Activated CD4-positive, CD25-positive, alpha-beta regulatory T cell (primary cell): ENCODE results near the gene GALNT10.

Experiments
- DNase-seq, 4 experiments: peaks; one replicate each; lab custom pipeline; 2025; lab: John Stamatoyannopoulos, UW

GALNT10 gene

DNA sequence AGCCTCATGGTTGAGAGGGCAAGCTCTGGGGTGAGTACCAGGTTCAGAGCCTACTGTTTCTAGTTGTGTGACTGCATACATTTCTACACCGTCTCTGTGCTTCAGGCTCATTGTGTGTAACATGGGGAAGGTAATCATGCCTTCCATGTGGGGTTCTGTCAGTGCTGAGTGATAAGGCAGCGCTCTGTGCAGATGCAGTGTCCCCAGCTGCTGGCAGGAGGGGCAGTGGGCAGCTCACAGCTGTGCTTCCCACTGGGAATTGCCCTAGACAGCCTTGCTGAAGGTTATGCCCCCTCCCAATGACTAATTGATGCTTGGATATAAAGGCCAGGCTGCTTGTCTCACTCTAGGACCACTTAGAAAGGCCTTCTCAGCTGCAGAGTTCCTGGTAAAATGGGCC, 133.5 kb downstream of the GALNT10 start:
- DNase-seq: no peak

DNA sequence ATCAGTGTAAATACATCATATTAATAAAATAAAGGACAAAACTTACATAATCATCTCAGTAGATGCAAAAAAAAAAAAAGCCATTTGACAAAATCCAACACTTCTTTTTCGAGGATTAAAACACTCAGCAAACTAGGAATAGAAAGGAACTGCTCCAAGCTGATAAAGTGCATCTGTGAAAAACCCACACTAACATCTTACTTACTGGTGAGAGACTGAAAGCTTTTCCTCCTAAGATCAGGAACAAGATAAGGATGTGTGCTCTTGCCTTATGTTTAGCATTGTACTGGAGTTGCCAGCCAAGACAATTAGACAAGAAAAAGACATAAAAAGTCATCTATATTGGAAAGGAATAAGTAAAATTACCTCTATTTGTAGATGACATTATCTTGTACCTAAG, 135.0 kb downstream of the GALNT10 start:
- no peak for DNase-seq

DNA sequence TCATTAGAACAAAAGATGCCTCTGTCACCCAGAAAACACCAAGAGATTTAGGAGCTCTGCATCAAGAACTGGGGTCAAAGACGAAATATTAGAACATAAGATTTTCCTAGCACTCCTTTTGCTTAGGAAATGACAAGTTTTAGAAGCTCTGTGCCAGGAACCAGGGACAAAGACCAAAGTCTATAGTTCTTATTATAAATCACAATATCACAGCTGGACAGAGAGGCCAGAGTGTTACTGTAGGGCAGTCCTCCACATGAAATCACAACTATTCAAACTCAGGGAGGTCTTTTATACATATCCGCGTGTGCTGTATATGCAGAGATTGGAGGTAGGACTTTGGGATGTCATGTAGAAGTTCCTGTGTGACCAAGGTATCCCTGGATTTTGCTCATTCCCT, 138.5 kb downstream of the GALNT10 start:
- no peak for DNase-seq

DNA sequence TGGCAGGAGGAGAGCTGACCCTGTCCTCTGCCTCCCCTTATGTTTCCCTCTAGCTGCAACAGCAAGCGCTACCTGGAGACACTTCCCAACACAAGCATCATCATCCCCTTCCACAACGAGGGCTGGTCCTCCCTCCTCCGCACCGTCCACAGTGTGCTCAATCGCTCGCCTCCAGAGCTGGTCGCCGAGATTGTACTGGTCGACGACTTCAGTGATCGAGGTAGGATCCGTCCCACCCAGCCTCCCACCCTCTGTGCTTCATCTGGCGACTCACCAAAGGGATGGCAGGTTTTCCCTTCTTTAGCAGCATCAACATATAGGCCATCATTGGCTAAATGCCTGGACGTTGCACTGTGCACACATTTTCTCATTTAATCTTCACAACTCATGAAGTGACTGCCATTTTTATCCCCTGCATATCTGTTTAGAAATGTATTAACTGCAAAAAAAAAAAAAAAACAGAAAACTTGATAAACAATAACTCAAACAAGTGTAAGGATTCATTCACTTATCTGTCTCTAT, 139.0 kb downstream of the GALNT10 start:
- DNase-seq: no peak

DNA sequence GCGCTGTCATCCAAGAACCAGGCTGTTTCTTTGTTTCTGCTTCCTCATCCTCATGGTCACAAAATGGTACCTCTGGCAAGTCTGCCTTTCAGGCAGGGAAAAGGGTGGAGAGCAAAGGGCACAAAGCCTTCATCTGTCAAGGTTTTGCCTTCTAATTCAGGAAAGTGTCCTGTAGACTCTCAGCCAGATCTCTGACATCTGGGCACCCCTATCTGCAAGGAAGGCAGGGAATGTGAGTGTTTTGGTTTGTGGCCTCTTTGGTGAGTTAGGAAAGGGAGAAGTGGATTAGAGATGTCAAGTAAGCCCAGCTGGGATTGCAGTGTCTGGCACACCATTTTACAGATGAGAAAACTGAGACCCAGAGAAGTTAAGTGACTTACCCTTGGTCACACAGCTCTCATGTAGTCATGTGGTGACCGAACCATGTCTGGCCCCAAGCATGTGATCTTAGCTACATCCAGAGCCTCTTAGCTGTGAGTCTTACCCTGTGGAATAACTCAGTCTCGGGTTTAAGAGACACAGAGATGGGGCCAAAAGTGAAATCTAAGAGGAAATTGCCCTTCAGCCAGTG, 139.6 kb downstream of the GALNT10 start:
- no peak for DNase-seq

DNA sequence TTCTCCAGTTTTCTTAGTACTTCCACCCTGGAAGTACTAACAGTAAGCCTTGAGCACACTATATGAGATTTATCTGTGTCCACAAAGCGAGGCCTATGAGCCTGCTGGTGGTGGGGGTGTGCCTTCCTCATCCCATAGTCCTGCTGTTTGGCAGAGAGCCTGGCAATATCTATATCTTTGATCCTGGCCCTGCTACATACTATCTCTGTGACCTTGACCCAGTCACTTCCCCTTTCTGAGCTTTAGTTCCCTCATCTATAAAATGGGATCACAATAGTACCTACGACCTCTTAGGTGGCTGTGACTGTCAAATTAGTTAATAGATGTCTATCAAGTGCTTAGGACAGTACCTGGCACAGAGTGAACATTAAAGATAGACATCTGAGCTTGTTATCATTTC, 140.7 kb downstream of the GALNT10 start:
- DNase-seq: no peak

DNA sequence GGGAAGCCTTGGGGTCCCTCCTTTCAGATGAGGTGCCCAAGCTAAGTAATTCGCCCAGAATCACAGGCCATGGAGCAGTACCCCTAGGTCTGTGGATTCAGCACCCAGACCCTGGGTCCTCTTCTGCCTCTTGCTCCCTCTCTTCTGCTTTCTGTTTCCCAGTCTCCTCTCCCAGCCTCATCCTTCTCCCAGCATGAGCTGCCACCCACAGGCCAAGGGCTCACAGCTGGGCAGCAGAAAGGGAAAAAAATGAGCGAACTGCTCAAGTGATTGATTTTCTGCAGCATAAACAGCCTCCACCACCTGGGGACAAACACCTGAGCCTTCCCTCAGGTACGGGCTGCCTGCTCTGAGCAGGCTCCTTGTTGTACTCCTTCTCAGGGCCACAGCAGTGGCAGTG, 141.4 kb downstream of the GALNT10 start:
- DNase-seq: no peak

DNA sequence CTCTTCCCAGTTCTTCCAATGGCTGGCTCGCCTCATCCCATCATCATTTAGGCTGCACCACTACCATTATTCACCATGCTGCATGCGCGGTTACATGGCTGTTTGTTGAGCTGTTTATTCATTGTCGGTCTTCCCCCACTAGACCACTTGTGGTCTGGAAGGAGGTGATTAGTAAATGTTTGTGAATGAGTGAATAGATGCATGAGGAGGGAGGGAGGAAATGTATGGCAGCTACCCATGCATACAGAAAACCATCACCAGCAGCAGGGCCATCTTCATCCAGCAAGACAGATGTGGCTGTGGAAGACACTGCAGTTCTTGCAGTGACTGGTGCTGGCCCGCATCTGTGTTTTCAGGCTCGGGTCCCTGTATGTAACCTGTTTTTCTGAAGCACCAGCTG, 141.9 kb downstream of the GALNT10 start:
- DNase-seq: no peak

DNA sequence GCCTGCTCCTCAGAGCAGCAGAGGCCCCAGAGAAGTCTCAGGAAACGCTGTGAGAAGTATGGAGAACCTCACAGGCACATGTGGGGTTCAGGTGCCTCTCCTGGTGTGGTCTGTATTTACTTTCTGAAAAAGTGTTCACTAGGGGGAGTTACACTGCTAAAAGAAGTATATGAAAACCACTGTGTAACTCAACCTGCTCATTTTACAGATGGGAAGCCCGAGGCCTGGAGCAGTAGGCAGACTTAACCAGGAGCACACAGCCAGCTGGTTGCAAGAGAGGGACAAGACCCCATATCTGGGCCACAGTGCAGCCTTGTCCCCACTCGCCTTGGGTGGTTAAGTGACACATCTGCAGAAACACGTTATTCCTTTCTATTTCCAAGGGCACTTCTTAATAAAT, 142.5 kb downstream of the GALNT10 start:
- DNase-seq: no peak

DNA sequence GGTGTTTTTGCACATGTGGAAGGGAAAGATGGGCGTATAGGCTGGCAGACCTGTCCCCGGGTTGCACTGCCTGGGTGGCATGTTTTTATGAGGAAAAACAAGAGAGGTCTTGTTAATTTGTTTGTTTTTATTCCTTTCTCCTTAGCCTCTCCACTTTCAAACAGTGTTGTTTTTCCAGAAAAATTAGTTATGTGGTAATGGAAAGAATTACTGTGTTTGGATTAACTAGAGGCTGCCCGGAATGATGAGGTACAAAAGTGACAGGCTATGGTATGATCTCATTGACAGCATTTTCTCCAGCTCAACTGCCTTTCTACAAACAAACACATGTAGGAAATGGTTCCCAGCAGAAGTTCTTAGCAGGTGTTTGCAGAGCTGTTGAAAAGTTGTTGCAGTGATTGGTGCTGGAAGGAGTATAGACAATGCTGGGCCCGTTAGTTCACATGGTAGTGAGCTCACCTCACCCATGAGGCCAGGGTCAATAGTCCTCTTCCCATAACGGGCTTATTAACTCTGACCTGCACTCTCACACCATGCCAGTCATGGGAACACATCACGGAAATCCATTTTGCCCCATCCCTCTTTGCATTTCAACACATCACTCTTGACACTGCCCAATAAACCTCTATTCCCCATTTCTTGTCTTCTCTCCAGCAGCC, 144.0 kb downstream of the GALNT10 start:
- no peak for DNase-seq

DNA sequence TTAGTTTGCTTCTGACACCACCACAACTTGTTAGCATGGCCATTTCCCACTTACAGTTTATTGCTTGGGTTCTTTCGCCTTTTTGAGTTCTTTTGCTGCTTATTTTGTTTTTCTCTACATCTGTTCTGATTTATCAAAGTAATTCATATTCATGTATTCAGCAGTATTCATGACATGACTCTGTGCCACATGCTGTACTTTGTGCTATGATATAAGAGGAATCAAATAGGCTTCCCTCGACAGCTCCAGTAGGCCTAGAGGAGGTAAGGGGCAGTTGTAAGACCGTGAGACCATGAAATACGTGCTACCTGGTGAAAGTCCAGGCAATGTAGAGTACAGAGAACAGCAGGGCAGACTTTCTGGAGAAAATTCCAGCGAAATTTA, 144.5 kb downstream of the GALNT10 start:
- DNase-seq: no peak

DNA sequence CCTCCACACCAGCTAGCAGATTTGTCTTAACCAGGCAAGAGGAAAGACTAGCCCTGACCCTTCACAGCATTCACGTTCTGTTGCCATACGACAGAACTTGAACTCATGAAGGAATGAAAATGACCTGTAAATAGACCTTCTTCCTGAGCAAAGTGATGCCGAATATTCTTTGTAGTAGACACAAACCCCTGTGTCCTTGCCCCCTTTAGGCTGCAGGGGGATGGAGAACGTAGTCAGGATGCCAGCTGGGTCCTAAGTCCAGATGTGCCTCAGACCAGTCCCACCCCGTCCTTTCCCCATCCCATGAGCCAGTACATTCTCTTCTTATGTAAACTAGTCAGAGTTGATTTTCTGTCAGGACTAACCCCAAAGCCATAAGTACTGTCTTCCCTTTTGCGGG, 151.1 kb downstream of the GALNT10 start:
- no peak for DNase-seq

DNA sequence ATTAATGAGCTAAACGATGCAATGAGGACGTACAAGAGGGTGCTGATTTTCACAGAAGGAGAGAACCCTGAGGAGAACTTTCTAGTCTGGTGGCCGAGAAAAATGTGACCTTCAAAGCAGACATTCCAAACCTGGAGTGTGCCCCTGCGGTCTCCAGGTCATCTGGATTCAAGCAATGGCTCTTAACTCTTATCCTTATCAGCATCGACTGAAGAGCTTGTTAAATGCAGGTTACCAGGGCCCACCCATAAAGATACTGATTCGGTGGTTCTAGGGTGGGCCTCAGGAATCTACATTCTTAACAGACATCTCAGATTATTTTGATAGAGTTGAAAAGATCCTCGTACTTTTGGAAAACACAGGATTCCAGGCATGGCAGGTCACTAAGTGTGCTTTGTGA, 151.7 kb downstream of the GALNT10 start:
- no peak for DNase-seq

DNA sequence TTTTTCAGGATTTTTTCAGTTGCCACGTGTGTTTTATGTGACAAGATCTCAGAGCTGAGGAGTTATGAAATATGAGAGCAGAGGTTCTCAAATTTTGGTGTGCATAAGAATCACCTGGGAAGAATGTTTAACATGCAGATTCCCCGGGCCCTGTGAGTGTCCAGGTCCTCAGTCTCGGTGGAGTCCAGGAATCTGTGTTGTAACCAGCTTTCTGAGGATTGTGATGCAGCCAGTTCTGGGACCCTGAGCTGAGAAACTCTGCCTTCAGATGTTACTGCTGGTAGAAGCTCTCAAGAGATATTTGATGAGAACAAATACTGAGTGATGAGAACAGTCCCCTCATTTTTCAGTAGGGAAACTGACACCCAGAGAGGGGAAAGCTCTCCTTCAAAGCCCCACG, 152.4 kb downstream of the GALNT10 start:
- no peak for DNase-seq

DNA sequence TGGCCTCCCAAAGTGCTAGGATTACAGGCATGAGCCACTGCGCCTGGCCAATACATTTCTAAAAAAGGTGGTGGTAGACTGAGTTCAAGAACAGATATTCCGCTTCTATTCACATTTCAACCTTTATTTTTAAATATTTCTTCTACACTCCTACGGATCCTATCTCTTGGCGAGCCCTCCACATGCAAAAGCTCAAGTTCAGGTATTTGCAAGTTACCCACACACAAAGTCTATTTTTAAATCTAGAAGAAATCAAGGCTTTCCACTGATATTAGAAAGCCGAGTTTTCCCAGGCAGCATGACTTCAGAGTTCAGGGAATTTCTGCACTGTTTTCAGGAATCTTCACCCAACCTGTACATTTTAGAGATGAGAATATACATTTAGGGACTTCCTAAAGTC, 153.9 kb downstream of the GALNT10 start:
- DNase-seq: no peak

DNA sequence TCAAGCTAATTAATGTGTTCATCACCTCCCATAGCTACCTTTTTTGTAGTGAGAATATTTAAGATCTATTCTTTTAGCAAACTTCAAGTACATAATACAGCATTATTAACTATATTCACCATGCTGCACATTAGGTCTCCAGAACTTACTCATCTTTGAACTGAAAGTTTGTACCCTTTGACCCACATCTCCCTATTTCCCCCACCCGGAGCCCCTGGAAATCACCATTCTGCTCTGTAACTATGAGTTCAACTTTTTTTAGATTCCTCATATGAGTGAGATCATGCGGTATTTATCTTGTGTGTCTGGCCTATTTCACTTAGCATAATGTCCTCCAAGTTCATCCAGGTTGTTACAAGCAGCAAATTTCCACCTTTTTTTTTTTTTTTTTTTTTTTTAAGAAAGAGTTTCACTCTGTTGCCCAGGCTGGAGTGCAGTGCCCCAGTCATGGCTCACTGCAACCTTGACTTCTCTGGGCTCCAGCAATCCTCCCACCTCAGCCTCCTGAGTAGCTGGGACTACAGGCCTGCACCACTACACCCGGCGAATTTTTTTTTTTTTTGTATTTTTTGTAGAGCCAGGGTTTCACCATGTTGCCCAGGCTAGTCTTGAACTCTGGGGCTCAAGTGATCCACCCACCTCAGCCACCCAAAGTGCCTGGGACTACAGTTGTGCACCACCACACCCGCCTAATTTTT, 154.9 kb downstream of the GALNT10 start:
- DNase-seq: no peak

DNA sequence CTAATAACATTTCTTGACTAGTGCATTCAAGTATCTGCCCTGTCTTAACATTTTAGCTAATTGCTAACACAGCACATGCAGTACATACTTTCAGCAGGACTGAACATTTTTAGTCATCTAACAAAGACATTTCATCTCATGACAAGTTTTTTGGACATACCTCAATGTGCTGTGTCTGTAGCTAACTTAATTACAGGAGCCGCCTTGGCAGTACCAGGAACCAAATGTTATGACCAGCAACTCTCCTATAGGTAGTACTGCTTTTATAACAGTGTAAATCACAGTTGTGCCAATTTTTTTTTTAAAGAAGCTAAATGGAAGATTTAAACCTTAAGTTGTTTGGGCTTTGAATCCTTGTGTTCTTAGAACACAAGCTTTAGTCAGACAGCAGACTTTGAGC, 155.9 kb downstream of the GALNT10 start:
- DNase-seq: no peak

DNA sequence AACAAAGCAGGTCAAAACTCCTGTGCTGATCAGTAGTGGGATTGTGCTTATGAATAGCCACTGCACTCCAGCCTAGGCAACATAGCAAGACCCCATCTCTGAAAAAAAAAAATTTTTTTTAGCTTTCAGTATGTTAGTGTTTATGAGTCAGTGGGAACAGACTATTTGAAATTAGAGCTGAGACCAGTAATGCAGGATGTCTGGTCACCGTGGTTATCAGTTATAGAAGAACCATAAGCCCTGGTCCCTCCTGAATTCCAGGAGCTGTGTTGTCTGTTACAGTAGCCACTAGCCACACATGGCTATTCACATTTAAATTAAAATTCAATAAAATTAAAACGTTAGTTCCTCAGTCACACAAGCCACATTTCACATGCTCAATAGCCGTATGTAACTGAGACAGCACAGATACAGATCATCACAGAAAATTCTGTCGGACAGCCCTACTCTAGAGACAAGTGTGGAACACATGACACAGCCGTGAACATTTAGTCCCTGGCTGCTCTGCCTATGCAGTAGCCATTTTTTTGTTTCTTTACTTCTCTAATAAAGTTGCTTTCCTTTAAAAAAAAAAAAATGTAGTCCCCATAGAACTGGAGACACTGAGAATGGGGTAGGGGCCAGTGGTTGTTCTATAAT, 159.2 kb downstream of the GALNT10 start:
- DNase-seq: no peak

DNA sequence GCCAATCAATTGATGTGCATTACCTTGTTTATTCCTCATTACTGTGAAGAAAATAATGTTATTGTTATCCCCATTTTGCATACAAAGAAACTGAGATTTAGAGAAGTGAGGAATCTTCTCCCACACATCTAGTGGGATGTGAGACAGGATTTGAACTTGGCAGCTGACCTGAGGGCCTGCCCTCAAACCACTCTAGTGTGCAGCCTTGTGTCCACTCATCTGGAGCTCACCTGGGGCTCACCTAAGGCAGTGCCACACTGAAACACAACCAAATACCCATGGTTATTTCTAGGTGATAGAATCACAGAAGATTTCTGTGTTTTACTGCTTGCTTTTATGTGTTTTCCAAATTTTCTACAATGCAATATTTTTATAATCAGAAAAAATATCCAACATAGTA, 160.6 kb downstream of the GALNT10 start:
- no peak for DNase-seq

DNA sequence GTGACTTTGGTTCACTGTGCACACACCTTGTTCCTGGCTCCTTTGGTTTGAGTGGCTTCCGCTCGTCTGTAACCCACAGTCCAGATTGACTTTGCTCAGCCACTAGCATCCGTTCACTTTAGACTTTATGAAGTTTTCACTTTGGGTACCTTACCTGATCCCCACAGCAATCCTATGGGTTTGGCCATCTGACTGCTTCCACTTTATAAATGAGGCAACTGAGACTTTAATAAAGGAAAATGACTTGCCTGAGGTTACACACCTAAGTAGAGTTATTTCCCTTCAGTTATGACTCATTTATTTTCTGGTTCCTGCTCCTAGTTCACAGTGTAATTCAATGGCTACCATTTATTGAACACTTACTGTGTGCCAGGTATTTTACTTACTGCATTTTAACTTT, 161.0 kb downstream of the GALNT10 start:
- DNase-seq: no peak

DNA sequence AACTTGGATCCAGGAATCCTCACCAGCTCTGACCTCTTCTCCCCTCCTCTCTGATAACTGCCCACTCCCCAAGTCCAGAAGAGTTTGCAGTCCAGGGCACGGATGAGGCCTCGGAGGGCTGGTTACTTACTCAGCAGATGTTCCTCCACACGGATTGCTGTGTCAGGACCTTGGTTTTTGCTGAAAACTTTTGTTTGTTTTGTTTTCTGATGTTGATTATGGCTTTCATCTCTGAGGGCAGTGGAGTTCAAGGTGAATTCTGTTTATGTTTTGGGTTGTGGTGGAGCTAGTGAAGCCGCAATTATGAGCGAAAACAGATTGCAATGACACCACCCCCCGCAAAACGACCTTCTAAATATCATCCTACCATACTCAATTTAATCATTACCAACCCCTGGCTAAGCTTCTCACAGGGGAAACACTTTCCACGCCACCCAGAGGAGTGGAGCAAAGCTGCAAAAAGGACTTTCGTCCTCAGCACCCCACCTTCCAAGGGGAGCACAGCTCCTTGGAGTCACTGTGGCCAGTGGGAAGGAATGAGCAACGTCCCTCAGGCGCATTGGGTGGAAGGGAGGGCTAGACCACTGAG, 162.5 kb downstream of the GALNT10 start:
- no peak for DNase-seq

DNA sequence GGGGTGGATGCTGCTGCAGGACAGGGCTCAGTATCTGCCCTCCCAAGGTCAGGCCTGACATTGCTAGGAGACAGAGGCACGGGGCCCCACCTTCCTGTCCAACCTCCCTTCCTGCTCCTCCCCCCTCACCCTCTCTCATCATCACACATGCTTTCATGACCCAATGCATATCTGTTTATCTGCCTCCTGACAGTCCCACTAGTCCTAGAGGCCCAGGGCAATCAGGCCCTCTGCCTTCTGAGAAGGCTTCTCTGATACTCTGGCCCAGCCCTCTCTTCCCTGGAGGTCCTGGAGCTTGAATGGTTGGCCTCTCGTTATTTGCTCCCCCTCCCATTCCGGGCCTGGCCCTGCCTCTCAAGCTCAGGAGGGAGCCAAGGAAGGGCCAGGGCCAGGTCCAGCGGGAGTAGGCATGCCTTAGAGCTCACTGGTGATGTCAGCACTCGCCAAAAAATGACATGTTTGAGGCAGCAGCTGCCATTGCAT, 164.6 kb downstream of the GALNT10 start:
- DNase-seq: no peak
